DMS79 treated with DMSO at 0.1 percent for 48 hours (cell line): ENCODE data around the gene SCYL1.
"Not testable (repeated sequence)": the region's sequence is repeated elsewhere in the genome, so short reads cannot be mapped to it uniquely, and the experiment has no call there.

Experiments
- DNase-seq: peaks from one replicate; lab custom pipeline; 2025; lab: John Stamatoyannopoulos, UW

SCYL1 gene

DNA sequence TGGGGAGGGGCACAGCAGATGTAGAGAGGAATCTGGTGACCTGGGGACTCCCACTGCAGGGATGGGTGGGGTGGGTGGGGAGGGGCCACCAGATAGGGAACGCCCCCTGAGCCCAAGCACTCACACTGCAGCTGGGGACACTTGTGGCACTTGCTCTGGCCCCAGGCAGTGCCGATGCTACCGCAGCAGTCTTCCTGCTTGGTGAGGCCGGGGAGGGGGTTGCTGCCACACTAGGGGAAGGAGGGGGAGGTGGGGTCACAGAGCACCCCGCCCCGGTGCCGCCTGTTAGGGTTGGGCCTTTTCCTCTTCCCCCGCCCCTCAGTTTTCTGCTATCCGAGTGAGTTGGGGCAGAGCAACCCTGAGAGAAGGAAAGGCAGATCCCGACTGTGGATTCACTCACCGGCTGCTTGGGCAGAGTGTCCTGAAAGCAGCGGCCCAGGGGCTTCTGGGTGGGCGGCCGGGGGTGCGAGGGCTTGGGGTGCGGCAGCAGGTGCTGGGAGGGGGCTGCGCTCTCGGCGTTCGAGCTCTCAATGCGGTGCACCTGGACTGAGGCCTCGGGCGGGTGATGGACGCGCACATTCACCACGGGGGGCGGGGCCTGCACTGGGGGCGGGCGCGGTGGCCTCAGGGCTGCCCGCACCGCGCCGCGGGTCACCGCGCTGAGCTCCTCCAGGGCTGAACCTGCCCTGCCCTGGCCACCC is 28.6 kb downstream of the SCYL1 start:
- DNase-seq = peak; percentile 31

DNA sequence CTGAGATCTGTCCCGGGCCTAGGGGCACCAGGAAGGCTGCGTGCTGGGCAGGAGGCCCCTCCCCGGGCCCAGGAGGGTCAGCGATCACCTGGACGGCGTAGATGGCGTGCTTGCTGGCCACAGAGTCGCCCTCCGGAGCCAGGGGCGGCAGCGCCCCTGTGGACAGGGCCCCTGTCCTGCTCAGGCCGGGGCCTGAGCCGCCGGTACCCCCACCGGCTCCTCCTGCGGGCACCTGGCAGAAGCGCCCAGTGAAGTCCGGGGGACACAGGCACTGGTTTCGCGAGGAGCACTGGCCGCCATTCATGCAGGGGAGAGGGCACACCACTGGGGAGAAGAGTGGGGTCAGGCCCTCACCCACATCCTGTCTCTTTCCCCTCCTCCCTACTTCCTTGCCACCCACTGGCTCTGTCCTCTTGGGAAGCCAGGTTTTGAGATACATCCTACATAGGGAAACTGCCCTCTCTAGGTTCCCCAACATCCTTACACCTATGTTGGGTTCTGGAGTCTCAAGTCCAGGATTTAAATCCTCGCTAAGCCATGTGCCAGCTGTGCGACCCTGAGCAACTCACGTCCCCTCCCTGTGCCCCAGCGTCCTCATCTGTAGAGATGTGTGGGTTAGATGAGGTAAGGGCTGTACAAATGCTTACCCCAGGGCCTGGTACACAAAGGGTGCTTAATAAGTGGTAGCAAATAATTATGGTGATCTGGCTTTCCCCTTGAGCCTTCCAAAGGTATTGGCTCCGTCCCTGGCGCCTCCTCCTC is 29.4 kb downstream of the SCYL1 start:
- no peak for DNase-seq

DNA sequence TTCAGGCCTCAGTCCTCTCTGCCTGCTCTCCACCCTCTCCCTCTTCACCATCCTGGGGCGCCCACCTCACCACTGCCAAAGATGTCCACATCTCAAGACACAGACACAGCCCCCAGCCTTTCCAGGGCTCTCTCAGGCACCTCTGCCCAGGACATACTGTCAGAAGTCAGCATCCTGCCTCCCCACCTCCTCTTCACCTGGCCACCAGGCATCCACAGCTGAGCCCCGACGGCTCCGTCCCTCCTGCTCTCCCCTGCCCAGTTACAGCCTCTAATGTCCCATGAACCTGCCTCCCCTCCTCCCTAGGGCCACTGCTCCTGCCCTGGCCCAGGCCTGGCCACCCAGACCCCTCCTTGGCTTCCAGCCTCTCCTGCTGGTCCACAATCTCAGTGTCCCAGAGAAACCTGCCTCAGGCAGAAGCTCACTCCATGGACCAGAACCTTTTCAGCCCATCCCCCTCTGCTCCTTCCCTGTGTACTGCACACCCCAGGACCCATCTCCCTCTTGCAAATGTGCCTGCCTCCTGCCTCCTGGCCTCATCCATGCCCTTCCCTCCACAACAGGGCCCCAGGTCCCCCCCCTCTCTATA is 30.1 kb downstream of the SCYL1 start:
- no peak for DNase-seq

GRCh38 chr11:65555693-65556231 is 30.9 kb downstream of the SCYL1 start:
- DNase-seq = no peak

GRCh38 chr11:65556470-65557279 is 31.8 kb downstream of the SCYL1 start:
- no peak for DNase-seq

DNA sequence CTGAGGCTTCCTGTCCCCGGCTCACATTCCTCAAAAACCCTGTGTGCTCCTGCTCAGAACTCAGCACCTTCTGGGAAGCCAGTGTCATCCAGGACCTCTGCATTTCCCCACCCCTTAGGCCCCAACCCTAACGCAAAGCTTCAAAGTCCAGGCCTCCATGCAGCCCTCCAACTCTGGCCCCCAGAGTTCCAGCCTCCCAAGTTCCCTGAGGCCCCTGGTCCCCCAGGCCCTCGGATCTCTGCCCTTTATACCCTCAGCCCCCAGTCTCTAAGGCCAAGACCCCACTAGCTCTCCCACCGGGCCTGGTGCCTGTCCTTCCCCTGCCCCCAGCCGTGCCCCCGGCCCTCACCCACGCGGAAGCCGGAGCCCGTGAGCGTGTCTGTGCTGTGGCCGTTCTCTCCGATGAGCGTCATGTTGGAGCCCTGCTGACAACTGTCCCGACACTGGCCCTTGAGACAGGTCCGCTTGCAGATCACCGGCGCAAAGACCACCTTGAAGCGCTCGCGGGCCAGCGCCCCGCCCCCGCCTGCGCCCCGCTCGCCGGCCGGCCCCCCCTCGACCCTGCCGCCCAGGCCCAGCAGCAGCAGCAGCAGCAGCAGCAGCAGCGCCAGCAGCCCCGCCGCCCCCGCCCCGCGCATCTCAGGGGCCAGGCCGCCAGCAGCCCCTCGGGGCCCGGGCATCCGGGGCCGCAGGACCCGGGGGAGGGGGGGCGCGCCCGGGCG is 32.6 kb downstream of the SCYL1 start:
- DNase-seq = no peak

DNA sequence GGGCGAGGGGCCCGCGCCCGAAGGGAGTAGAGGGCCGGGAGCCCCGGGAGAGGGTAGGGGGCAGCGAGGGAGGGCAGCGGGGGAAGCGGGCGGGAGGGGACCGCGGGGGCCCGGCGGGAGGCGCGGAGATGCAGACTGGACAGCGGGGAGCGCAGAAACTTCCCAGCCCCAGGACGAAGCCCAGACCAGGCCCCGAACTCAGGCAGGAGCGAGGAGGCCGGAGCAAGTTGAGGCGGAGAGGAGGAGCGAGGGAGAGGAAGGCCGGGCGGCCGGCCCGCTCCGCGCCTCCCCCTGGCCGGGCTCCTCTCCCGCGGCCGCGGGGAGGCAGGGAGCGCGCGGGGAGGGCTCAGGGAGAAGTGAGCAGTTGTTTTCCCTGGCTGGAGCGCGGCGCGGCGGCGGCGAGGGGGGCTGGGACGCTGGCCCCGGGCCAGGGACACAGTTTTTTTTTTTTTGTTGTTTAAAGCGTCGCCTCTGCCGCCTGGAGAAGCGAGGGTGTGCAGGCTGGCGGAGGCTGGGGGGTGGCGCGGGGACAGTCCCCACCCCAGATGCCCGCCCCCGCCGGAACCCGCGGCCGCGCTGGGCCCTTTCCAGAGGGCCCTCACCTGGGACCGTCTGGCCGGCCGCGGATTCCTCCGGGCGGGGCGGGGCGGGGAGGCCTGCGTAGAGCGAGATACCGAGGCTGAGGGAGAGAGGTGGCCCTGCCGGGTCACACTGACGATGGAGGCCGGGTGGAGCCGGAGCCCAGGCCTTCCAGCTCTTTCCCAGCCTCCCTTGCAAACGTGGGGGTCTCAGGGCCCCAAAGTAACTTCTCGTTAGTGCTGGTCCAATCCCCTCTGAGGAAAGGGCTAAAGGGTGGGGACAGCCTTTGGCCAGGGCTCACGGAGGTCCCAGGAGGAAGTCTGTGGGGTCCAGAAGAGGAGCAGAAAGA is 33.4 kb downstream of the SCYL1 start, which contains the start of gene LTBP3:
Gene LTBP3, minus strand, starts transcription at position 358 of the 928 bp plus-strand sequence. CDS start 400 bp downstream, outside the sequence.
- DNase-seq = peak; percentile 45

DNA sequence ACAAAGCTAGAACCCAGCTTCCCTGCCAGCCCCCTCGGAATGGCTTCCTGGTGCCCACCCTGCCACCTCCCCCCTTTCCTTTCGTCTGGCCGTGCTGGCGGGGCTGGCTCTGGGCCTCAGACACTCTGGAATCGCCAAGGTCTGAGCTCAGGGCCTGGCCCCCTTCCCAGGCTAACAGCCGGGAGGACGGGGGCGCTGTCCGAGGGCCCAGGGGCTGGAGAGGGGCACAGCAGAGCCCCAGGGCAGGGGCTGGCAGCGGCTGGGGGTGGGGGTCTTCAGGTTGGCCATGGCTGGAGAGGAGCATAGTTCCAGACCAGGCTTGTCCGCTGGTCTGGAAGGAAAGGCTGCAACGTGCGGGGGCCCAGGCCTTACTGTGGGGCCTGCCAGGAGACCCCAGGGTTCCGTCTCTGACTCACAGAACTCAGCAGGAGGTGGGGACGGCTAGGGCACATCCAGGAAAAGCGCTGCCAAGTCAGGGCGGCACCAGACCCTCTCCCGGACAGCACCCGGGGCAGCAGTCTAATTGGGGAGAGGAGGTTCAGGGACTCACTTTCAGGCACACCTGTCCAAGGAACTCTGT is 34.1 kb downstream of the SCYL1 start:
- peak; percentile 22 for DNase-seq

GRCh38 chr11:65559535-65559934 is 34.7 kb downstream of the SCYL1 start:
- no peak for DNase-seq

DNA sequence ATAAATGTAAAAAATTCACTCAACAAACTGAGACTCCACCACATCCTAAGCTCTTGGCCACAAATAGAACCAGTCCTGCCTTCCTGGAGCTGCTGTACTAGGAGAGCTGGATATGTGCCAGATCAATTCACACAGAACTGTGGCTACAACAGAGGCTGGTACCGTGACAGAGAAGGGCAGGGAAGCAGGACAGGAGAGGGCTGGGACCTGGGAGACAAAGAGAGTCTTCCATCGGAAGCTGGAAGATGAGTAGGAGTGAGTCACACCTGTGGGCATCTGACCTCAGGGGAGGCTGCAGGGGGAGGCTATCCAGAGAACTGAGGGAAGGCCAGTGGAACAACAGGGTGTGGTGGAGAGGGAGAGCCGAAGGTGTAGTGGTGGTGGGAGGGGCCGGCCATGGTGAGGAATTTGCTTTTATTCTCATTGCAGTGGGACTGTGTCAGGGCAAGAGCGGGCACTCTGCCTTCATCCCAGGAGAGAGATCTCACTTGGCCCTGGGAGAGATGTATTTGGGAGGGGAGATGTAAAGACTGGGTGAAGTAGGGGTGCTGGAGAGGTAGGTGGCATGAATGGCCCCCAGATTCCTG is 35.2 kb downstream of the SCYL1 start:
- DNase-seq = peak; percentile 86

GRCh38 chr11:65560555-65561418 is 35.9 kb downstream of the SCYL1 start:
- DNase-seq = peak; percentile 30

DNA sequence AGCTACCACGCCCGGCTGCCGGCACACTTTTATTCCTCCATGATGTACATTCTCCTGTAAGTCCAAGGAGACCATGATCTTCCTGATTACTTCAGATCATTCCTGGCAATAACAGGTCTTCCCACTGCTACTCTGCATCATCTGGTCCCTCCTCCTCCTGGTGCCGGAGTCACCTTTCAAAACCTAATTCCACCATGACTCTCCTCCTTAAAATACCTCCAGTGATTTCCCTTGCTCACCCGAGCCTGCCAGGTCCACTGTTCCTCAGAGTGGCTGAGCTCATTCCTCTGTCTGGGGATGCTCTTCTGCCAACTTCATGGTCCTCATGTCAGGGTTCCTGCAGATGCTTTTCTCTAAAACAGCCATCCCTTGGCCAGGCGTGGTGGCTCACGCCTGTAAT is 37.1 kb downstream of the SCYL1 start:
- no peak for DNase-seq

DNA sequence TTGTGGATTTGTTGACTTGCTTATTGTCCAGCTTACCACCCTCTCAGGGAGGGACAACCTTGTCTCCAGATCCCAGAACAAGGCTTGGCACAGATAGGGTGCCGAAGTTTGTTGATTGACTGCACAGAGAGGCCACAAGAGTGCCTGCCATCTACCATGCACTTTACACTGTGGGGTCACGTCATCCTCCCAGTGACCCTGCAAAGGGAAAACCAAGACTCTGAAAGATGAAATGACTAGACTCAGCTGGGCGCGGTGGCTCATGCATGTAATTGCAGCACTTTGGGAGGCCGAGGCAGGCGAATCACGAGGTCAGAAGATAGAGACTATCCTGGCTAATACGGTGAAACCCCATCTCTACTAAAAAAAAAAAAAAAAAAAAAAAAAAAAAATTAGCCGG is 37.9 kb downstream of the SCYL1 start:
- no peak for DNase-seq

DNA sequence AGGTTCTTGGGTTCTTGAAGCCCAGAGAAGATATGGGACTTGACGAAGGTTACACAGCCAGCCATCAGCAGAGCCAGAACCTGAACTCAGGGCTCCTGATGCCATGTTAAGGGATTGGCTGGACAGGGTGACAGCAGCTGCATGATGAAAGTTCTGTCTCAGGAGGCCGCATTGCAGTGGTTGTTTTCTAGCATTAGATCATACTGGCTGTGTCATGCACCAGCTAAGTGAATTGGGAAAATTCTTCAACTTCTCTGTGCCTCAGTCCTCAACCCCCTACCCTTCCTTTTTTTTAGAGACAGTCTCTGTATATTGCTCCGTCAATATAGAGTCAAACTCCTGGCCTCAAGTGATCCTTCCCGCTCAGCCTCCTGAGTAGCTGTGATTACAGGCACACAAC is 38.7 kb downstream of the SCYL1 start:
- DNase-seq = no peak

DNA sequence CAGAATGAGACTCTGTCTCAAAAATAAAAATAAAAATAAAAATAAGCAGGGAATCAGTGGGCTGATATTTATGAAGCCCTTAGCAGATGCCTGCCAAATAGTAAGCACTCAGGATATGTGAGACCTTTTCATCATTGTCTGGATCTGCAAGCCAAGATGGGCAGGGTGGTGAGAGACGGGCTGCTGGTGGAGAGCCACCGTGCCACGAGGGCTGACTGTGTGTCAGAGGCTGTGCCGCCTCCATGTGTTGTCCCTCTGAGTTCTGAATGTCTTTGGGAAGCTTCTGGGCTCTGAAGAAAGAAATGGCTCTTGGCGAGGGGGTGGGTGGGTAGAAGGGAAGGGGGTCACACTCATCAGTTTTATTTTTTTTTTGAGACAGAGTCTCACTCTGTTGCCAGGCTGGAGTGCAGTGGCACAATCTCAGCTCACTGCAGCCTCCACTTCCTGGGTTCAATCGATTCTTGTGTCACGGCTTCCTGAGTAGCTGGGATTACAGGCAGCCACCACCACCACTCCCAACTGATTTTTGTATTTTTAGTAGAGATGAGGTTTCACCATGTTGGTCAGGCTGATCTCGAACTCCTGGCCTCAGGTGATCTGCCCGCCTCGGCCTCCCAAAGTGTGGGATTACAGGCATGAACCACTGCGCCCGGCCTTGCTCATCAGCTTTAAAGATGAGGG is 40.1 kb downstream of the SCYL1 start:
- not testable (repeated sequence) for DNase-seq

- peak; percentile 96 for DNase-seq
Observed at GRCh38 chr11:65565624-65566453, 41.0 kb downstream of the SCYL1 start.
